ENCODE results near the gene ANKMY1. TPM values are rescaled to one million over a fixed set of nuclear protein-coding genes. Genes with fewer than 3 reads are reported as not detected.
A peak's percentile ranks its signal among the peaks of the same experiment; 100 is the strongest.

The ANKMY1 gene
- polyA plus RNA-seq, 3 donors = 2.1 to 22.9 (median 2.9) TPM

DNA sequence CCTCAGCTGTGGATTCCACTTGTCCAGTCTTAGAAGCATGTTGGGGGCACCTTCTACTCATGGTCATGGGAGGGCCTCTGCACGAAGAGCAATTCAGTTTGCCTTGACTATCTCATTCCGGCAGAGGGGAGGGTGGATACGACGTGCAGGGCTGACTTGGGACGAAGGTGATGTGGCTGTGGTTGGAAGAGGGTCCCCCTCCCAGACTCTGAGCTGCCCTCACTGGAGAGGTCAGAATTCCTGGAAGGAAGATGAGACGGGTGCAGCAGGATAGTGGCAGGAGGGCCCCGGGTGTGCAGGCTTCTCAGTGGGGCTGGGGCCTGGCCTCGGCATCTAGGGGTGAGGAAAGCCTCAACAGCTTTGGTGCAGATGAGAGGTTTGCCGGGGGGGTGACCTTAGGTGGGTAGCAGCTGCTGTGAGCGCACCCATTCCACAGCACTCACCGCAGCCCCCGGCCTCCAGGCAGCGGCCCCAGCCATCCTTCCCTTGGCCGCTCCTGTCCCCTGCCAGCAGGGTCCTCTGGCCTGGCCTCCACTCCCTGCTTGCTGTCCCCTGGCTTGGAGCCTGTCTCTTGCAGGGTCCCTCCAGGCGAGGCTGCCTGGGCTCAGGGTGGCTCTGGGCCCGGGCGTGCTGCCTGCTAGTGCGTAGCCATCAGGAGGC, 13.7 kb upstream of the ANKMY1 start:
- Histone ChIP-seq H3K9ac (ENCODE audit: insufficient read depth, low read length, poor library complexity, severe bottlenecking) (no peak overlapping the region), H3K4me3 (replicated peaks in 1 of 3; ENCODE audit: low read depth in 2 of 3, low read length in 3 of 3) (no peak overlapping the region), H3K4me2 (replicated peaks; ENCODE audit: extremely low read depth, low read length, poor library complexity, severe bottlenecking) (no peak overlapping the region), H3K9me3 (replicated peaks in 1 of 2; ENCODE audit: control insufficient read depth in 1 of 2, insufficient read depth in 1 of 2, low read length in 2 of 2) (no peaks in the 10 kb centered on the region), H3K4me1 (ENCODE audit: control insufficient read depth in 1 of 2, insufficient read depth in 2 of 2, low read length in 2 of 2) (peaks cover 36 to 45% of the 10 kb centered on the region in 2 donors), H3K27ac (ENCODE audit: low read depth in 1 of 2, low read length in 2 of 2) (no peak overlapping the region), H2AFZ (ENCODE audit: insufficient read depth, low read depth, low read length, poor library complexity, severe bottlenecking) (no peak overlapping the region), H3K79me2 (ENCODE audit: insufficient read depth, low read length) (peaks cover 58% of the 10 kb centered on the region), H4K20me1 (ENCODE audit: insufficient read depth, low read length) (peaks cover 76% of the 10 kb centered on the region), H3K27me3 (ENCODE audit: control insufficient read depth in 2 of 2, insufficient read depth in 2 of 2, low read length in 2 of 2) (no peaks in the 10 kb centered on the region), H3K36me3 (replicated peaks in 1 of 2; ENCODE audit: control insufficient read depth in 1 of 2, insufficient read depth in 2 of 2, low read length in 2 of 2) (peaks cover 43 to 53% of the 10 kb centered on the region in 2 donors)
- TF ChIP-seq, protein P1, sequence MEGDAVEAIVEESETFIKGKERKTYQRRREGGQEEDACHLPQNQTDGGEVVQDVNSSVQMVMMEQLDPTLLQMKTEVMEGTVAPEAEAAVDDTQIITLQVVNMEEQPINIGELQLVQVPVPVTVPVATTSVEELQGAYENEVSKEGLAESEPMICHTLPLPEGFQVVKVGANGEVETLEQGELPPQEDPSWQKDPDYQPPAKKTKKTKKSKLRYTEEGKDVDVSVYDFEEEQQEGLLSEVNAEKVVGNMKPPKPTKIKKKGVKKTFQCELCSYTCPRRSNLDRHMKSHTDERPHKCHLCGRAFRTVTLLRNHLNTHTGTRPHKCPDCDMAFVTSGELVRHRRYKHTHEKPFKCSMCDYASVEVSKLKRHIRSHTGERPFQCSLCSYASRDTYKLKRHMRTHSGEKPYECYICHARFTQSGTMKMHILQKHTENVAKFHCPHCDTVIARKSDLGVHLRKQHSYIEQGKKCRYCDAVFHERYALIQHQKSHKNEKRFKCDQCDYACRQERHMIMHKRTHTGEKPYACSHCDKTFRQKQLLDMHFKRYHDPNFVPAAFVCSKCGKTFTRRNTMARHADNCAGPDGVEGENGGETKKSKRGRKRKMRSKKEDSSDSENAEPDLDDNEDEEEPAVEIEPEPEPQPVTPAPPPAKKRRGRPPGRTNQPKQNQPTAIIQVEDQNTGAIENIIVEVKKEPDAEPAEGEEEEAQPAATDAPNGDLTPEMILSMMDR (IDR thresholded peaks at IDR 0.05) = no peak
- Mint-ChIP-seq H3K27ac (peak overlapping the region in 1 of 7 donors; percentile 15), H3K4me3 (no peak overlapping the region), H3K4me1 (peaks cover 38% of the 10 kb centered on the region), H3K27me3 (ENCODE audit: low read depth in 3 of 3) (peaks cover 0 to 2% (median 0%) of the 10 kb centered on the region in 3 donors), H3K36me3 (peaks cover 30 to 57% of the 10 kb centered on the region in 2 donors), H3K9me3 (no peaks in the 10 kb centered on the region)
- no peak for DNase-seq
- intact Hi-C loops (cut with micrococcal nuclease) = no loop called here
- WGBS (ENCODE audit: insufficient coverage) = 98% methylated on average over 17 of the region's 18 CpGs

DNA sequence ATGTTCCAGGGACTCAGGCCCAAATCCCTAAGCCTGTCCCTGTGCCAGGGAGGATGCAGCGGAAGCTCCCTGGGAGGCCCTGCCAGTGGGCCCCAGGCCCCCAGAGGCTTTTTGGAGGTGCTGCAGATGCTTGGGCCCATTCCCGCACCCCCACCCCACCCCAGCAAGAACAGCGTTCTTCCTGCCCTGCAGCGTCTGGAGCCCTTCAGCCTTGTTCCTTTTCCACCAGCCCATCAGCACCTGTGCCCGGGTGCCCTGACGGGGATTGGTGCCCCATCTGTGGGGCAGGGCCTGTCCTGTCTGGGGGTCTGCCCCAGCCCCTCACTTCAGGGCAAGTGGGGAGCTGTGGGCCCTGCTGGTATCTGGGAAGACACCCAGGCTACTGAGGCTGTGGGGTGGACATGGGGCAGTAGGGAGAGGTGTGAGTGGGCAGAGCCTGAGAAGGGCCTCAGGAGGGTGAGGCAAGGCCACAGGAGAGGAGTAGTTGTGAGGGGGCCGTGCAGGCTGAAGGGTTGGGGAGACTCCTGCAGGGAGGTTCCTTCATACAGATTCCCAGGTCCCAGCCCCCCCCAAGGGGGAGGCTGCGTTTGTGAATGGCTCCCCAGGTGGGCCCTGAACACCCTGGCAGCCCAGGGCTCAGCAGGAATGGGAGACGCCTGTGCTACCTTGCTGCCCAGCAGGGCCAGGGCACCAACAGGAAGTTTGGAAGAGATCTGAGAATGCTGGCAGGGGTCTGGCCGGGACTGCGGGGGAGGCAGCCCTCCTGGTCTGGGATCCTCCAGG, 12.9 kb upstream of the ANKMY1 start:
- Histone ChIP-seq H3K4me3 (replicated peaks in 1 of 3; ENCODE audit: low read depth in 2 of 3, low read length in 3 of 3) (peak overlapping the region in 1 of 3 experiments; percentile 83), H3K27me3 (ENCODE audit: control insufficient read depth in 2 of 2, insufficient read depth in 2 of 2, low read length in 2 of 2) (no peaks in the 10 kb centered on the region), H3K4me2 (replicated peaks; ENCODE audit: extremely low read depth, low read length, poor library complexity, severe bottlenecking) (peak overlapping the region; percentile 92), H2AFZ (ENCODE audit: insufficient read depth, low read depth, low read length, poor library complexity, severe bottlenecking) (no peak overlapping the region), H3K9me3 (replicated peaks in 1 of 2; ENCODE audit: control insufficient read depth in 1 of 2, insufficient read depth in 1 of 2, low read length in 2 of 2) (no peaks in the 10 kb centered on the region), H3K4me1 (ENCODE audit: control insufficient read depth in 1 of 2, insufficient read depth in 2 of 2, low read length in 2 of 2) (peaks cover 42 to 51% of the 10 kb centered on the region in 2 donors), H4K20me1 (ENCODE audit: insufficient read depth, low read length) (peaks cover 69% of the 10 kb centered on the region), H3K9ac (ENCODE audit: insufficient read depth, low read length, poor library complexity, severe bottlenecking) (peak overlapping the region; percentile 1), H3K79me2 (ENCODE audit: insufficient read depth, low read length) (peaks cover 52% of the 10 kb centered on the region), H3K36me3 (replicated peaks in 1 of 2; ENCODE audit: control insufficient read depth in 1 of 2, insufficient read depth in 2 of 2, low read length in 2 of 2) (peaks cover 36 to 46% of the 10 kb centered on the region in 2 donors), H3K27ac (ENCODE audit: low read depth in 1 of 2, low read length in 2 of 2) (peak overlapping the region in 1 of 2 donors; percentile 82)
- Mint-ChIP-seq H3K4me3 (peak overlapping the region in 1 of 2 donors; percentile 26), H3K27ac (peak overlapping the region in 4 of 7 donors; percentile 2 to 48 (median 15)), H3K9me3 (no peaks in the 10 kb centered on the region), H3K27me3 (ENCODE audit: low read depth in 3 of 3) (peaks cover 0 to 2% (median 2%) of the 10 kb centered on the region in 3 donors), H3K36me3 (peaks cover 22 to 50% of the 10 kb centered on the region in 2 donors), H3K4me1 (peaks cover 43% of the 10 kb centered on the region)
- WGBS (ENCODE audit: insufficient coverage) = 88% methylated on average over 10 of the region's 11 CpGs
- DNase-seq = no peak
- TF ChIP-seq, protein P1 (IDR thresholded peaks at IDR 0.05) = no peak
- intact Hi-C loops (cut with micrococcal nuclease) = no loop called here

Measured in CD14-positive monocyte (primary cell).